GM23338 (cell line): ENCODE data around the gene ZMAT3.
A peak's percentile ranks its signal among the peaks of the same experiment; 100 is the strongest.

Source experiments
- CREB1 ChIP-seq: fragments of 250-450 bp; sonication (Bioruptor Pico); IDR thresholded peaks from 2 replicates; pipeline ENCODE4 v1.5.0; 2020; ENCODE audit warnings: low read depth, mild to moderate bottlenecking, moderate library complexity
- CTCF ChIP-seq, 2 experiments: fragments of 200-600 bp in 1 of 2; sonication (generic) in 1 of 2; conservative IDR thresholded peaks; 2 replicates each; pipeline versions ENCODE4 v1.5.1 to v1.6.1; 2016 to 2017; ENCODE audit warnings: antibody characterized with exemption in 2 of 2, low read depth in 2 of 2, mild to moderate bottlenecking in 2 of 2, moderate library complexity in 1 of 2
- EZH2 ChIP-seq: fragments of 200-600 bp; sonication (generic); IDR thresholded peaks from one replicate; pipeline ENCODE4 v1.8.0; 2017; ENCODE audit warnings: antibody characterized with exemption, mild to moderate bottlenecking, low read depth; ENCODE audit not compliant: unreplicated experiment
- EZH2phosphoT487 ChIP-seq: fragments of 200-600 bp; sonication (generic); IDR thresholded peaks from one replicate; pipeline ENCODE4 v1.8.1; 2018; ENCODE audit warnings: antibody characterized with exemption; ENCODE audit not compliant: unreplicated experiment
- NANOG ChIP-seq: IDR thresholded peaks from 2 replicates; pipeline ENCODE4 v1.6.1; 2016; ENCODE audit warnings: antibody characterized with exemption, borderline replicate concordance
- POLR2AphosphoS5 ChIP-seq: IDR thresholded peaks from 2 replicates; pipeline ENCODE4 v1.6.1; 2016; ENCODE audit warnings: antibody characterized with exemption, low read depth
- STAT1 ChIP-seq: IDR thresholded peaks from one replicate; pipeline ENCODE4 v1.6.1; 2016; ENCODE audit warnings: antibody characterized with exemption; ENCODE audit not compliant: unreplicated experiment
- ZNF331 ChIP-seq: fragments of 250-450 bp; sonication (Bioruptor Pico); IDR thresholded peaks from 2 replicates; pipeline ENCODE4 v1.5.0; 2020; ENCODE audit warnings: low read depth, mild to moderate bottlenecking, moderate library complexity
- TF ChIP-seq, protein P1 (sequence below): IDR thresholded peaks from 2 replicates; pipeline ENCODE4 v1.6.1; 2016; ENCODE audit warnings: antibody characterized with exemption
- TF ChIP-seq, protein P2 (sequence below): IDR thresholded peaks from one replicate; pipeline ENCODE4 v1.6.1; 2018; ENCODE audit warnings: antibody characterized with exemption; ENCODE audit not compliant: unreplicated experiment

- peak; percentile 88 to 97 for TF ChIP-seq CTCF (conservative IDR thresholded peaks at IDR 0.05; ENCODE audit: low read depth in 2 of 2)
- TF ChIP-seq, protein P1, sequence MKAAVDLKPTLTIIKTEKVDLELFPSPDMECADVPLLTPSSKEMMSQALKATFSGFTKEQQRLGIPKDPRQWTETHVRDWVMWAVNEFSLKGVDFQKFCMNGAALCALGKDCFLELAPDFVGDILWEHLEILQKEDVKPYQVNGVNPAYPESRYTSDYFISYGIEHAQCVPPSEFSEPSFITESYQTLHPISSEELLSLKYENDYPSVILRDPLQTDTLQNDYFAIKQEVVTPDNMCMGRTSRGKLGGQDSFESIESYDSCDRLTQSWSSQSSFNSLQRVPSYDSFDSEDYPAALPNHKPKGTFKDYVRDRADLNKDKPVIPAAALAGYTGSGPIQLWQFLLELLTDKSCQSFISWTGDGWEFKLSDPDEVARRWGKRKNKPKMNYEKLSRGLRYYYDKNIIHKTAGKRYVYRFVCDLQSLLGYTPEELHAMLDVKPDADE, result no peak
- TF ChIP-seq POLR2AphosphoS5, result no peak
- TF ChIP-seq CREB1 (CRISPR knock-in tag), result no peak
- no peak for TF ChIP-seq EZH2
- TF ChIP-seq EZH2phosphoT487, result no peak
- TF ChIP-seq, protein P2, sequence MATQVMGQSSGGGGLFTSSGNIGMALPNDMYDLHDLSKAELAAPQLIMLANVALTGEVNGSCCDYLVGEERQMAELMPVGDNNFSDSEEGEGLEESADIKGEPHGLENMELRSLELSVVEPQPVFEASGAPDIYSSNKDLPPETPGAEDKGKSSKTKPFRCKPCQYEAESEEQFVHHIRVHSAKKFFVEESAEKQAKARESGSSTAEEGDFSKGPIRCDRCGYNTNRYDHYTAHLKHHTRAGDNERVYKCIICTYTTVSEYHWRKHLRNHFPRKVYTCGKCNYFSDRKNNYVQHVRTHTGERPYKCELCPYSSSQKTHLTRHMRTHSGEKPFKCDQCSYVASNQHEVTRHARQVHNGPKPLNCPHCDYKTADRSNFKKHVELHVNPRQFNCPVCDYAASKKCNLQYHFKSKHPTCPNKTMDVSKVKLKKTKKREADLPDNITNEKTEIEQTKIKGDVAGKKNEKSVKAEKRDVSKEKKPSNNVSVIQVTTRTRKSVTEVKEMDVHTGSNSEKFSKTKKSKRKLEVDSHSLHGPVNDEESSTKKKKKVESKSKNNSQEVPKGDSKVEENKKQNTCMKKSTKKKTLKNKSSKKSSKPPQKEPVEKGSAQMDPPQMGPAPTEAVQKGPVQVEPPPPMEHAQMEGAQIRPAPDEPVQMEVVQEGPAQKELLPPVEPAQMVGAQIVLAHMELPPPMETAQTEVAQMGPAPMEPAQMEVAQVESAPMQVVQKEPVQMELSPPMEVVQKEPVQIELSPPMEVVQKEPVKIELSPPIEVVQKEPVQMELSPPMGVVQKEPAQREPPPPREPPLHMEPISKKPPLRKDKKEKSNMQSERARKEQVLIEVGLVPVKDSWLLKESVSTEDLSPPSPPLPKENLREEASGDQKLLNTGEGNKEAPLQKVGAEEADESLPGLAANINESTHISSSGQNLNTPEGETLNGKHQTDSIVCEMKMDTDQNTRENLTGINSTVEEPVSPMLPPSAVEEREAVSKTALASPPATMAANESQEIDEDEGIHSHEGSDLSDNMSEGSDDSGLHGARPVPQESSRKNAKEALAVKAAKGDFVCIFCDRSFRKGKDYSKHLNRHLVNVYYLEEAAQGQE, result no peak
- TF ChIP-seq ZNF331 (CRISPR knock-in tag), result no peak
- no peak for TF ChIP-seq STAT1
- no peak for TF ChIP-seq NANOG
Measured at GRCh38 chr3:179015551-179016020, 56.0 kb downstream of the ZMAT3 start.
